HG02885 (cell line): Measurements from ENCODE around the gene DCTN5.
A peak's percentile ranks its signal among the peaks of the same experiment; 100 is the strongest.
"Not testable (repeated sequence)": the region's sequence is repeated elsewhere in the genome, so short reads cannot be mapped to it uniquely, and the experiment has no call there.

Experiments used
- ATAC-seq: cut with Tn5 transposase; IDR thresholded peaks from one replicate; pipeline ENCODE4 v1.9.1; 2021; ENCODE audit warnings: mild to moderate bottlenecking; ENCODE audit not compliant: unreplicated experiment, poor library complexity

DCTN5 gene

DNA sequence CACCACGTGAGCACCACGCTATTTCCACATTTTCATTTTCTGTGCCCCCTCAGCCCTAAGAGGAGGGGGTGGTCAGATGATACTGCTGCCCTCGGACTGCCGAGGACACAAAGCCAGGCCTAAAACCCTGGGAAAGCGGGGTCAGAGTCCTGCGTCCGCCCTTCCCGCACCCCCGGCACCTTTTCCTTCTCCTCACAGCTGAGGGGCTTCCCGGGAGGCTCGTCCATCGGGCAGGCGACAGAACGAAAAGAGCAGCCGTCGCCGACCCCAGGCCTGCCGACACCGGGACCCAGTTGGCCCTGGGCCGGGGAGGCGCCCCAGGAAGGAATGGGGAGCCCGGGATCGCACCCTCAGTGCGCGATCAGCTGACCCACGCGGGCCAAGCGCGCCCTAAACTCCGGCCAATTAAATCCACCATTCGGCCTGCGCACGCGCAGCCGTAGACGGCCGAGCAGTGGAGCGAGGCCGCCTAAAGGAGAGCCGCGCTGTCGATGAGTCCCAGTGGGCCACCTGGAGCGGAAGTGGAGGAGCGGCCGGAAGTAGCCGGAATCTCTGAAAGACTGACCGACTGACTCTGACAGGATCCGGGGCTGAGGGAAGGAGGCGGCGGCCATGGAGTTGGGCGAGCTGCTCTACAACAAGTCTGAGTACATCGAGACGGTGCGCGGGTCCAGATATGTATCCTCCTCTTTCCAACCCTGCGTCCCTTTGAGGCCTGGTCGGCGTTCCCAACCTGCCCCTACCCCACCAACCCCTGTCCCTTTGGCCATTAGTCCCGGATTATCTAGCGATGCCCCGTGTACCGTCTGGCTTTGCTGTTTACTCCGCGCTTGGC, at the start of gene DCTN5, which contains the start of gene PALB2:
DCTN5 (plus strand) TSS at position 536 of the 835 bp plus-strand sequence; CDS start at position 613, 77 bp downstream.
PALB2 (minus strand) TSS at position 380 of the 835 bp plus-strand sequence; CDS start at position 227, 153 bp downstream.
- peak; percentile 98 for ATAC-seq

DNA sequence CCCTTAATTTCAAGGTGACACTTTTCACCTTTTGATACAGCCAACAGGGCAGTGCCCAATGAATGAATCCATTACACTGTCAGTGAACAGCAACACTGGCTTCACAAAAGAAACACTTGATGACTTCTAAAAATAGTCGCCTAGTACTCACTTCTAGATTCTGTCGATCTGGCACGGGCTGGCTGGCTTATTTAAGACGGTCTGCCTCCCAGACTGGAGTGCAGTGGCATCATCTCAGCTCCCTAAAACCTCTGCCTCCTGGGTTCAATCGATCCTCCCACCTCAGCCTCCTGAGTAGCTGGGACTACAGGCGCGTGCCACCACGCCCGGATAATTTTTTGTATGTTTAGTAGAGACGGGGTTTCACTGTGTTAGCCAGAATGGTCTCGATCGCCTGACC, 47.1 kb upstream of the DCTN5 start:
- no peak for ATAC-seq

- ATAC-seq = no peak
Measured at GRCh38 chr16:23595246-23595950, 45.9 kb upstream of the DCTN5 start.

GRCh38 chr16:23595951-23596720, 45.1 kb upstream of the DCTN5 start, which contains the start of gene NDUFAB1:
TSS of gene NDUFAB1 (minus strand) at chr16:23596316. CDS start at chr16:23596290, 26 bp downstream.
- peak; percentile 88 for ATAC-seq

DNA sequence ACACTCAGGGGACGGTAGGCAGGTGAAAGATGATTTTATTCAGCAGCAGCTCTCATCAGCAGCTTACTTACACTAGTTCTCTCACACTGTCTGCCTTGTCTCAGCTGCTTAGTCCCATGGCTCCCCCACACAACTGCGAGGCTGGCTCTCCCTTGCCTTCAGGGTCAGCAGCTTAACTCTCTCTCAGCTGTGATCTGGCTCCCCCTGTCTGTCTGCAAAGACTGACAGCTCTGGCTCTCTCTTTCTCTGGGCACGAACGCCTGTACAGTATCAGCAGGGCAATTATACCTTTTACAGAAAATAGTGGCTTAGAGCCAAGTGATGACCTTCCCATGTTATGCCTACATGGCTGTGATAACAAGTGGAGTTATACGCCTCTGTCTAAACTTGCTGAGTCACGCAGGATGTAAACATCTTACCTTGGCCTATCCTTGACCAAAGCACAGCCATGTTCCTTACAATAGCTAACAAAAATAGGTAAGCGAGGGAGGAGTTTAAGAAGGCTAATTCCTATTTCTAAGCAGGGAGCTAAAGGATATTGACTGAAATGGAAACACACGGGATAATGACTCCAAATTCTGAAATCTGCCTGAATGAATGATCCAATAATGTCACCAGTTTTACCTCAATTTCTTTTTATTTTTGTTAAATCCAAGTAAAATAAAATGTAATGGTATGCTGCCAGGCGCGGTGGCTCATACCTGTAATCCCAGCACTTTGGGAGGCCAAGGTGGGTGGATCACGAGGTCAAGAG, 44.1 kb upstream of the DCTN5 start:
- no peak for ATAC-seq

DNA sequence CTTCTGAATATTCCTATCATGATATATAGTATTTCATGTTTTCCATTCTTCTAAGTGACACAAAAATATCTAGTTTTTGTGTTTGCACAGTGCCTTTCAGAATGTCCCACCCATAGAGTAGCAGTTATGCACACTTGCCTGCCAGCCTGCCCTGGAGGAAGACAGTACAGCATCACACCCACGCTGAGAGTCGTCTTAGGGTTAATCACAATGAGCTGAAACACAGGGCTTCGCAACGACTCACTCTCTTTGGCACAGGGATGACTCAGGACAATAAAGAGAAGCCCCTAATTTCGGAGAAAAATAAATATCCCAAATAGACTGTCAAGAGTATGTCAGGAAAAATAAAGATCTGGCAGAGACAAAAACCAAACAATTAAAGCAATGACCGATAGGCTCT, 33.5 kb upstream of the DCTN5 start:
- no peak for ATAC-seq

GRCh38 chr16:23608194-23608593, 33.1 kb upstream of the DCTN5 start:
- ATAC-seq = no peak

DNA sequence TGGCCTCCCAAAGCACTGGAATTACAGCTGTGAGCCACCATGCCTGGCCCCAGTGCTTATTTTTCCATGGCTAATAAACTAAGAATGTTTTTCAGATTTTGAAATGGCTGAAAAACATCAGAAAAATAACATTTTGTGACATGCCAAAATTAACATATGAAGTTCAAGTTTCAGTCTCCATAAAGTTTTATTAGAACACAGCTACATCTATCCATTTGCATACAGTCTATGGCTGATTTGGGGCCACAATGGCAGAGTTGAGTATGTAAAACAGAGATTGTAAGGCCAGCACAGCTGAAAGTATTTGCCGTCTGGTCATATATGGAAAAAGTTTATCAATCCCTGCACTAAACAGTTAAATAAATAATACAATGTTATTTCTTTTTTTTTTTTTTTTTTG, 31.3 kb upstream of the DCTN5 start:
- no peak for ATAC-seq

DNA sequence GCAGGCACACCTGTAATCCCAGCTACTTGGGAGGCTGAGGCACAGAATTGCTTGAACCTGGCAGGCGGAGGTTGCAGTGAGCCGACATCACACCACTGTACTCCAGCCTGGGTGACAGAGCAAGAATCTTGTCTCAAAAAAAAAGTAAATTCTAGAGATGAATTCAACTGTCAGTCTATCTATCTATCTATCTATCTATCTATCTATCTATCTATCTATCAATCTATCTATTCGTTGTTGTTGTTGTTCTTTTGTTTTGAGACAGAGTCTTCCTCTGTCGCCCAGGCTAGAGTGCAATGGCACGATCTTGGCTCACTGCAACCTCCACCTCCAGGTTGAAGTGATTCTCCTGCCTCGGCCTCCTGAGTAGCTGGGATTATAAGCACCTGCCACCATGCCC, 30.4 kb upstream of the DCTN5 start:
- not testable (repeated sequence) for ATAC-seq

DNA sequence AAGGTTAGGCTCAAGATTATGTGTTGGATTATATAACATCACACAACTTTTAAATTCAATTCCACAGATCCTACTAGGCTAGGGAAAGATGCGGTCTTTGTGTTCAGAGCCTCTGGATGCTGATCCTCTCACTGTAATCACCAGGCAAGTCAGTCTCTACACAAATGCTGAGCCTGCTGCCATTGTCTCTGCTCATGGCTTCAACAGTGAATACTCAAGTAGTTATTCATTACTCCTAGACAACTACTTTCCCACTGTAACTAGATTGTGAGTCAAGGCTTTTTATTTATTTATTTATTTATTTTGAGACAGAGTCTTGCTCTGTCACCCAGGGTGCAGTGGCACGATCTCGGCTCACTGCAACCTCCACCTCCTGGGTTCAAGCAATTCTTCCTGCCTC, 29.3 kb upstream of the DCTN5 start:
- ATAC-seq = no peak

GRCh38 chr16:23615805-23616204, 25.5 kb upstream of the DCTN5 start:
- no peak for ATAC-seq

GRCh38 chr16:23624092-23624491, 17.2 kb upstream of the DCTN5 start:
- no peak for ATAC-seq

DNA sequence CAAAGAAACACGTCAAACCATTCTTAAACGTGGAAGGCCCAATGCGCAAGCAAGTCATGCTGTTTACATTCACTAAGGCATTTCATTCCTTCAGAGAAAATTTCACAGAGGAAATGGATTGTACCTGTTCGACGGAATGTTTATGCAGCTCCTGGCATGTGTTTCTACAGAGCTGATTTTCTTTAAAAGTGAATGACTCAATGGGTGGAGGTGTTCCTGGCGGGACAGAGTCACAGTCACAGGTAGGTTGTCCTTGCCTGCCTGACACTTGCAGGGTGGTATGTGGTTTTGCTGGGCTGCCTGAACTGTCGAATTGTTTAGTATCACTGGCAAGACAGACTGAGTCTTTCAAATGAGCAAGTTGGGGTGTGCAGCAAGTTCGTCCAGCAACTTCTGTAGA, 11.8 kb upstream of the DCTN5 start:
- ATAC-seq = no peak

DNA sequence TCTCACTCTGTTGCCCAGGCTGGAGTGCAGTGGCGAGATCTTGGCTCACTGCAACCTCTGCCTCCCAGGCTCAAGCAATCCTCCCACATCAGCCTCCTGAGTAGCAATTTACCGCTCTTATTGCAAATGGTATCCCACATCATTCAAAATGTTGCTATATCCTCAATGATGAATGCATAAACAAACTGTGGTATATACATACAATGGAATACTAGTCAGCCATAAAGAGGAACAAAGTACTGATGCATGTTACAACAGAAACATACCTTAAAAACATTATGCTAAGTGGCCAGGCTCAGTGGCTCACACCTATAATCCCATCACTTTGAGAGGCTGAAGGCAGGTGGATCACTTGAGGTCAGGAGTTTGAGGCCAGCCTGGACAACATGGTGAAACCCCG, 9.4 kb upstream of the DCTN5 start:
- not testable (repeated sequence) for ATAC-seq

GRCh38 chr16:23634461-23635036, 6.7 kb upstream of the DCTN5 start:
- ATAC-seq = no peak

- no peak for ATAC-seq
Measured at GRCh38 chr16:23635958-23636357, 5.3 kb upstream of the DCTN5 start.

DNA sequence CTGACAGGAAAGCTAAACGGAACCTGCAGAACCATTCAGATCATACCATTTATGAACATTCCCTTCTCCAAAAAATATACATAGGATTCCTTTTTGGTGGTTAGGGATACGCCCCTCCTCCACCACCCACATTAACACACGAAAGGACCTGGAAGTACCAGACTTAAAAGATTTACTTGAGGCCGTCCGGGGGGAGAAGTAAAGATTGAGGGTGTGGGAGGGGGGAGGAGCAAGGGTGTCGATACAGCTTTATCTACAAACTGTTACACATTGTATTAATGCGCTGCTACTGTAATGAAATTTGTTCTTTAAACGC, 693 bp upstream of the DCTN5 start:
- no peak for ATAC-seq

- no peak for ATAC-seq
Measured at GRCh38 chr16:23642246-23642774, 1.0 kb downstream of the DCTN5 start.

DNA sequence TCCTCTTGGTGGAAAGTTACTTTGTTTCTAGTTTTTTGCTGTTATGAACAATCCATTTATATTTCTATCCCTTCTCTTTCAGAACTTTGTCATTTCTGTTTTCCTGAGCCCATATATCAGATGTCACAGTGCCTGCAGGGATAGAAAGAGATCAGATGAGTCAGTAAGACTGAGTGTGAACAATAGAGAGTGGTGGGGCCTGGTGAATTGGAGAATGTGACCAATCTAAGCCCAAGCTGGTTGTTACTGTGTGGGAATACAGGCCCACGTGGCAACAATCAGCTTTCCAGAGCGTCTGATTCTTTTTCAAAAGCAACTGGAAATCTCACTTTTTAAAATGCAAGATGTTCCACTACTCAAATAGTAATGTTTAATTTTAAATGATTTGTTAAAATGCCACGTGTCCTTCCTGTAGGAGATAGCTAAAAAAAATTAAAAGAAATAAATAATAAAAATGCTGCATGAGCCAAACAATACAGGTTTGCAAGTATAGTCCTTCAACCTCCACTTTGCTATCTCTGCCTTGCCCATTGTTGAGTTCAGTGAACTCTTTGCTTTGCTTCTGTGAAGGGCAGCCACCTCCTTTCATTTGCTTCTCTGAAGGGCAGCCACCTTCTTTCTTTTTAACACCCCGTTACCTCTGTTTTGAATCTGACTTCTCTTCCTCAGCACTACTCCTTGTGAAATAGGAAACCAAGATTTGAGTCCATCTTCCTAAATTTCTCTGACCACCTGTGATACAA, 9.6 kb downstream of the DCTN5 start:
- no peak for ATAC-seq
